H9 (cell line): ENCODE measurements around the gene CHAC2. TPM values are rescaled to one million over a fixed set of nuclear protein-coding genes. Genes with fewer than 3 reads are reported as not detected.
A peak's percentile ranks its signal among the peaks of the same experiment; 100 is the strongest.

Source experiments
- DNase-seq: peaks from one replicate; pipeline ENCODE4 v3.0.0-alpha.2; 2017
- H2AFZ ChIP-seq: one replicate; pipeline ENCODE4 v1.6.1; 2013; ENCODE audit warnings: mild to moderate bottlenecking, low read length, control low read depth, moderate library complexity
- H2AK5ac ChIP-seq: 2 replicates; pipeline ENCODE4 v1.6.1; 2013; ENCODE audit warnings: low read length, control low read depth, mixed read lengths; ENCODE audit not compliant: insufficient read length
- H2BK120ac ChIP-seq: one replicate; pipeline ENCODE4 v1.6.1; 2013; ENCODE audit warnings: low read depth, mild to moderate bottlenecking, low read length, control low read depth, inconsistent platforms; ENCODE audit not compliant: poor library complexity, severe bottlenecking
- H2BK12ac ChIP-seq: 2 replicates; pipeline ENCODE4 v1.6.1; 2013; ENCODE audit warnings: low read length, control low read depth, mixed read lengths, low read depth; ENCODE audit not compliant: insufficient read length
- H2BK15ac ChIP-seq: 2 replicates; pipeline ENCODE4 v1.6.1; 2013; ENCODE audit warnings: low read depth, low read length, control low read depth
- H2BK20ac ChIP-seq: one replicate; pipeline ENCODE4 v1.6.1; 2013; ENCODE audit warnings: low read depth, mild to moderate bottlenecking, low read length, control low read depth, inconsistent platforms; ENCODE audit not compliant: poor library complexity, severe bottlenecking
- H2BK5ac ChIP-seq: 2 replicates; pipeline ENCODE4 v1.6.1; 2013; ENCODE audit warnings: low read length, control low read depth, mixed read lengths; ENCODE audit not compliant: insufficient read length
- H3K14ac ChIP-seq: 2 replicates; pipeline ENCODE4 v1.6.1; 2013; ENCODE audit warnings: low read length, control low read depth; ENCODE audit not compliant: insufficient read depth
- H3K18ac ChIP-seq: 2 replicates; pipeline ENCODE4 v1.6.1; 2013; ENCODE audit warnings: low read depth, mild to moderate bottlenecking, mixed read lengths, low read length, control low read depth; ENCODE audit not compliant: insufficient read length
- H3K23ac ChIP-seq: 2 replicates; pipeline ENCODE4 v1.6.1; 2013; ENCODE audit warnings: low read length, control low read depth, mixed read lengths, low read depth; ENCODE audit not compliant: insufficient read length
- H3K23me2 ChIP-seq: 2 replicates; pipeline ENCODE4 v1.6.1; 2013; ENCODE audit warnings: low read depth, mild to moderate bottlenecking, mixed read lengths, low read length, control low read depth; ENCODE audit not compliant: insufficient read length, poor library complexity, severe bottlenecking
- H3K27ac ChIP-seq: 2 replicates; pipeline ENCODE4 v1.5.1; 2013; ENCODE audit warnings: low read length, control low read depth, mixed read lengths, low read depth; ENCODE audit not compliant: insufficient read length
- H3K27me3 ChIP-seq: 2 replicates; pipeline ENCODE4 v1.6.1; 2013; ENCODE audit warnings: low read length, control low read depth, inconsistent platforms; ENCODE audit not compliant: insufficient read depth
- H3K4ac ChIP-seq: 2 replicates; pipeline ENCODE4 v1.6.1; 2013; ENCODE audit warnings: low read depth, mild to moderate bottlenecking, control low read depth, inconsistent platforms, low read length, moderate library complexity
- H3K4me1 ChIP-seq: 2 replicates; pipeline ENCODE4 v1.6.1; 2013; ENCODE audit warnings: low read length, control low read depth, inconsistent platforms; ENCODE audit not compliant: insufficient read depth
- H3K4me2 ChIP-seq: 2 replicates; pipeline ENCODE4 v1.6.1; 2013; ENCODE audit warnings: low read length, control low read depth, mixed read lengths; ENCODE audit not compliant: insufficient read length, insufficient read depth
- H3K56ac ChIP-seq: 2 replicates; pipeline ENCODE4 v1.6.1; 2013; ENCODE audit warnings: low read depth, mild to moderate bottlenecking, mixed read lengths, low read length, control low read depth; ENCODE audit not compliant: insufficient read length
- H3K79me1 ChIP-seq: 2 replicates; pipeline ENCODE4 v1.6.1; 2013; ENCODE audit warnings: low read depth, mild to moderate bottlenecking, moderate library complexity, low read length, control low read depth, inconsistent platforms; ENCODE audit not compliant: insufficient read depth, poor library complexity, severe bottlenecking
- H3K79me2 ChIP-seq: 2 replicates; pipeline ENCODE4 v1.6.1; 2013; ENCODE audit warnings: low read length, control low read depth, inconsistent platforms; ENCODE audit not compliant: insufficient read depth
- H3K9ac ChIP-seq: 2 replicates; pipeline ENCODE4 v1.6.1; 2013; ENCODE audit warnings: low read length, control low read depth, mixed read lengths; ENCODE audit not compliant: insufficient read length; ENCODE audit errors: extremely low read depth
- H3K9me3 ChIP-seq: one replicate; pipeline ENCODE4 v1.6.1; 2013; ENCODE audit warnings: low read depth, low read length, inconsistent platforms; ENCODE audit not compliant: control insufficient read depth
- H3T11ph ChIP-seq: one replicate; pipeline ENCODE4 v1.6.1; 2013; ENCODE audit warnings: mild to moderate bottlenecking, low read length, control low read depth, inconsistent platforms
- H4K20me1 ChIP-seq: one replicate; pipeline ENCODE4 v1.6.1; 2013; ENCODE audit not compliant: control insufficient read depth, insufficient read length, insufficient read depth
- H4K5ac ChIP-seq: 2 replicates; pipeline ENCODE4 v1.6.1; 2013; ENCODE audit warnings: low read depth, mild to moderate bottlenecking, mixed read lengths, low read length, control low read depth; ENCODE audit not compliant: insufficient read length
- H4K8ac ChIP-seq: replicated peaks from 2 replicates; pipeline ENCODE4 v1.6.1; 2013; ENCODE audit warnings: low read length, control low read depth, mixed read lengths, low read depth; ENCODE audit not compliant: insufficient read length
- H4K91ac ChIP-seq: 2 replicates; pipeline ENCODE4 v1.6.1; 2013; ENCODE audit warnings: low read depth, mild to moderate bottlenecking, moderate library complexity, mixed read lengths, low read length, control low read depth; ENCODE audit not compliant: insufficient read length
- H3K27ac Mint-ChIP-seq, 3 experiments: 2 replicates in 2 of 3; 3 replicates in 1 of 3; pipeline ENCODE4 v1.8.0; 2020 to 2021; ENCODE audit warnings: mixed read lengths in 3 of 3, mild to moderate bottlenecking in 1 of 3, moderate library complexity in 1 of 3
- H3K27me3 Mint-ChIP-seq: 2 replicates; pipeline ENCODE4 v1.8.0; 2021; ENCODE audit warnings: low read depth, mild to moderate bottlenecking, moderate library complexity, mixed read lengths
- H3K36me3 Mint-ChIP-seq, 3 experiments: 2 replicates in 2 of 3; 3 replicates in 1 of 3; pipeline ENCODE4 v1.8.0; 2020 to 2021; ENCODE audit warnings: low read depth in 3 of 3, mixed read lengths in 3 of 3; ENCODE audit not compliant: insufficient read depth in 1 of 3
- H3K4me1 Mint-ChIP-seq, 2 experiments: 2 replicates each; pipeline ENCODE4 v1.8.0; 2020; ENCODE audit warnings: mixed read lengths in 2 of 2
- H3K4me3 Mint-ChIP-seq, 2 experiments: 2 replicates in 1 of 2; 3 replicates in 1 of 2; pipeline ENCODE4 v1.8.0; 2020 to 2021; ENCODE audit warnings: mild to moderate bottlenecking in 2 of 2, mixed read lengths in 2 of 2, moderate library complexity in 1 of 2
- H3K9me3 Mint-ChIP-seq, 2 experiments: 2 replicates in 1 of 2; 3 replicates in 1 of 2; pipeline ENCODE4 v1.8.0; 2020; ENCODE audit warnings: mild to moderate bottlenecking in 2 of 2, mixed read lengths in 2 of 2, moderate library complexity in 1 of 2
- WGBS: extraction: QIAGEN DNeasy Blood & Tissue Kit; methylation state at CpG from one replicate; pipeline ENCODE4 v1.1.7; 2013; ENCODE audit warnings: missing lambda C conversion rate, low lambda C conversion rate, mixed read lengths; ENCODE audit not compliant: insufficient read length; ENCODE audit errors: extremely low coverage; 5-methylcytosine and 5-hydroxymethylcytosine counted together
- total RNA-seq: library from RNA; stranded (reverse); gene quantifications from 2 replicates; pipeline ENCODE4 v1.2.1, GENCODE V29; 2021
- TF ChIP-seq, protein P1 (sequence below): fragments of 200-600 bp; sonication (generic); conservative IDR thresholded peaks from 3 replicates; pipeline ENCODE4 v1.8.0; 2021; ENCODE audit warnings: antibody characterized with exemption, mild to moderate bottlenecking

CHAC2 gene
- total RNA-seq, 1 experiment from 2014 or later, result 11.3 TPM

- Histone ChIP-seq H4K5ac (no peak overlapping the region), H3K14ac (no peak overlapping the region), H3K4me1 (no peaks in the 10 kb centered on the region), H3K27ac (no peak overlapping the region), H3K9ac (no peak overlapping the region), H3K56ac (no peak overlapping the region), H2AFZ (no peak overlapping the region), H3K79me2 (peaks cover 12% of the 10 kb centered on the region; the same call in 1 of the 2 replicates), H2AK5ac (no peak overlapping the region), H3K4me2 (no peak overlapping the region), H2BK12ac (no peak overlapping the region), H2BK20ac (no peak overlapping the region), H3K4ac (no peak overlapping the region), H3K9me3 (no peaks in the 10 kb centered on the region), H4K8ac (no peak overlapping the region), H3T11ph (no peak overlapping the region), H4K20me1 (no peaks in the 10 kb centered on the region), H3K18ac (no peak overlapping the region), H3K23me2 (no peaks in the 10 kb centered on the region), H3K23ac (no peak overlapping the region), H2BK5ac (no peak overlapping the region), H2BK120ac (no peak overlapping the region), H2BK15ac (no peak overlapping the region), H3K27me3 (no peaks in the 10 kb centered on the region), H4K91ac (no peak overlapping the region), H3K79me1 (peaks cover 3% of the 10 kb centered on the region)
- no peak for DNase-seq
- 100% methylated on average over 1 of the region's 1 CpG for WGBS
- peaks cover 26 to 49% (median 41%) of the 10 kb centered on the region in 3 experiments; a peak in 6 of 7 replicates for H3K36me3 Mint-ChIP-seq
- peak overlapping the region in 1 of 3 experiments; percentile 7; a peak in 2 of 7 replicates for H3K27ac Mint-ChIP-seq
- TF ChIP-seq, protein P1, sequence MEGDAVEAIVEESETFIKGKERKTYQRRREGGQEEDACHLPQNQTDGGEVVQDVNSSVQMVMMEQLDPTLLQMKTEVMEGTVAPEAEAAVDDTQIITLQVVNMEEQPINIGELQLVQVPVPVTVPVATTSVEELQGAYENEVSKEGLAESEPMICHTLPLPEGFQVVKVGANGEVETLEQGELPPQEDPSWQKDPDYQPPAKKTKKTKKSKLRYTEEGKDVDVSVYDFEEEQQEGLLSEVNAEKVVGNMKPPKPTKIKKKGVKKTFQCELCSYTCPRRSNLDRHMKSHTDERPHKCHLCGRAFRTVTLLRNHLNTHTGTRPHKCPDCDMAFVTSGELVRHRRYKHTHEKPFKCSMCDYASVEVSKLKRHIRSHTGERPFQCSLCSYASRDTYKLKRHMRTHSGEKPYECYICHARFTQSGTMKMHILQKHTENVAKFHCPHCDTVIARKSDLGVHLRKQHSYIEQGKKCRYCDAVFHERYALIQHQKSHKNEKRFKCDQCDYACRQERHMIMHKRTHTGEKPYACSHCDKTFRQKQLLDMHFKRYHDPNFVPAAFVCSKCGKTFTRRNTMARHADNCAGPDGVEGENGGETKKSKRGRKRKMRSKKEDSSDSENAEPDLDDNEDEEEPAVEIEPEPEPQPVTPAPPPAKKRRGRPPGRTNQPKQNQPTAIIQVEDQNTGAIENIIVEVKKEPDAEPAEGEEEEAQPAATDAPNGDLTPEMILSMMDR, result no peak
- no peak overlapping the region for H3K4me3 Mint-ChIP-seq
- H3K9me3 Mint-ChIP-seq, result no peaks in the 10 kb centered on the region
- peaks cover 2% of the 10 kb centered on the region in 2 experiments for H3K4me1 Mint-ChIP-seq
- no peaks in the 10 kb centered on the region for H3K27me3 Mint-ChIP-seq
These were observed 9.5 kb downstream of the CHAC2 start for GRCh38 chr2:53777134-53777533.
